Neuronal stem cell (in vitro differentiated cells): Measurements from ENCODE around the gene DGKG.

ENCODE experiments used
- DNase-seq: peaks from one replicate; pipeline ENCODE4 v3.0.0-alpha.2; 2013; ENCODE audit warnings: low spot score
- H2AFZ ChIP-seq: one replicate; pipeline ENCODE4 v1.6.1; 2013; ENCODE audit warnings: mild to moderate bottlenecking, low read length, inconsistent platforms
- H2AK5ac ChIP-seq: 2 replicates; pipeline ENCODE4 v1.6.1; 2013; ENCODE audit warnings: low read depth, mild to moderate bottlenecking, inconsistent platforms, low read length, moderate library complexity, mixed read lengths
- H2BK120ac ChIP-seq: 2 replicates; pipeline ENCODE4 v1.6.1; 2013; ENCODE audit warnings: low read depth, mild to moderate bottlenecking, inconsistent platforms, low read length, moderate library complexity, mixed read lengths
- H2BK12ac ChIP-seq: one replicate; pipeline ENCODE4 v1.6.1; 2013; ENCODE audit warnings: low read length, inconsistent platforms
- H2BK15ac ChIP-seq: 2 replicates; pipeline ENCODE4 v1.6.1; 2013; ENCODE audit warnings: mild to moderate bottlenecking, low read length, inconsistent platforms, mixed read lengths
- H2BK5ac ChIP-seq: one replicate; pipeline ENCODE4 v1.6.1; 2013; ENCODE audit warnings: inconsistent platforms, mild to moderate bottlenecking, low read length, moderate library complexity
- H3K14ac ChIP-seq: one replicate; pipeline ENCODE4 v1.6.1; 2013; ENCODE audit warnings: low read length, inconsistent platforms
- H3K18ac ChIP-seq: 2 replicates; pipeline ENCODE4 v1.6.1; 2013; ENCODE audit warnings: low read length, inconsistent platforms
- H3K23ac ChIP-seq: 2 replicates; pipeline ENCODE4 v1.6.1; 2013; ENCODE audit warnings: low read depth, mild to moderate bottlenecking, mixed read lengths, low read length, inconsistent platforms; ENCODE audit not compliant: poor library complexity
- H3K27ac ChIP-seq: replicated peaks from 3 replicates; pipeline ENCODE4 v1.5.1; 2013; ENCODE audit warnings: low read length, inconsistent platforms
- H3K27me3 ChIP-seq, 3 experiments: 2 replicates each; pipeline ENCODE4 v1.6.1; 2013; ENCODE audit warnings: low read length in 3 of 3, mild to moderate bottlenecking in 2 of 3, inconsistent platforms in 1 of 3, low read depth in 1 of 3, mixed read lengths in 1 of 3, moderate library complexity in 1 of 3; ENCODE audit not compliant: control insufficient read depth in 3 of 3, insufficient read depth in 3 of 3
- H3K36me3 ChIP-seq, 2 donors: replicated peaks in 1 of 2; 2 replicates each; pipeline ENCODE4 v1.6.1; 2013; ENCODE audit warnings: low read length in 2 of 2; ENCODE audit not compliant: control insufficient read depth in 2 of 2, insufficient read depth in 2 of 2
- H3K4ac ChIP-seq: 2 replicates; pipeline ENCODE4 v1.6.1; 2013; ENCODE audit warnings: inconsistent platforms, mild to moderate bottlenecking, low read length, moderate library complexity
- H3K4me1 ChIP-seq, 2 donors: 1 replicate in 1 of 2; 2 replicates in 1 of 2; pipeline ENCODE4 v1.6.1; 2013; ENCODE audit warnings: low read length in 2 of 2, low read depth in 1 of 2; ENCODE audit not compliant: control insufficient read depth in 2 of 2, insufficient read depth in 1 of 2
- H3K4me2 ChIP-seq: one replicate; pipeline ENCODE4 v1.6.1; 2013; ENCODE audit warnings: mild to moderate bottlenecking, low read length, inconsistent platforms; ENCODE audit not compliant: insufficient read depth, poor library complexity, severe bottlenecking
- H3K4me3 ChIP-seq, 2 donors: 2 replicates each; pipeline ENCODE4 v1.5.1; 2013; ENCODE audit warnings: low read length in 2 of 2, mild to moderate bottlenecking in 2 of 2, inconsistent platforms in 1 of 2, moderate library complexity in 1 of 2
- H3K79me1 ChIP-seq: one replicate; pipeline ENCODE4 v1.6.1; 2013; ENCODE audit warnings: low read depth, mild to moderate bottlenecking, inconsistent platforms, low read length, moderate library complexity
- H3K9ac ChIP-seq: one replicate; pipeline ENCODE4 v1.6.1; 2013; ENCODE audit warnings: mild to moderate bottlenecking, low read depth, low read length, inconsistent platforms; ENCODE audit not compliant: poor library complexity
- H3K9me3 ChIP-seq, 2 donors: replicated peaks in 1 of 2; 2 replicates each; pipeline versions ENCODE3 to v1.6.1; 2013; ENCODE audit warnings: low read length in 2 of 2, mild to moderate bottlenecking in 2 of 2, inconsistent platforms in 1 of 2, low read depth in 1 of 2, mixed read lengths in 1 of 2, moderate library complexity in 1 of 2; ENCODE audit not compliant: control insufficient read depth in 2 of 2, insufficient read depth in 1 of 2
- H4K8ac ChIP-seq: one replicate; pipeline ENCODE4 v1.6.1; 2013; ENCODE audit warnings: low read depth, mild to moderate bottlenecking, inconsistent platforms, low read length, moderate library complexity
- H4K91ac ChIP-seq: one replicate; pipeline ENCODE4 v1.6.1; 2013; ENCODE audit warnings: low read length, low read depth, mild to moderate bottlenecking, inconsistent platforms; ENCODE audit not compliant: poor library complexity
- WGBS, 2 donors: extraction: QIAGEN DNeasy Blood & Tissue Kit; methylation state at CpG; one replicate each; pipeline ENCODE4 v1.1.7; 2013; ENCODE audit warnings: missing lambda C conversion rate in 2 of 2, mixed read lengths in 1 of 2; ENCODE audit not compliant: insufficient read length in 2 of 2, insufficient replicate concordance in 1 of 2; ENCODE audit errors: extremely low coverage in 2 of 2; 5-methylcytosine and 5-hydroxymethylcytosine counted together

The DGKG gene

DNA sequence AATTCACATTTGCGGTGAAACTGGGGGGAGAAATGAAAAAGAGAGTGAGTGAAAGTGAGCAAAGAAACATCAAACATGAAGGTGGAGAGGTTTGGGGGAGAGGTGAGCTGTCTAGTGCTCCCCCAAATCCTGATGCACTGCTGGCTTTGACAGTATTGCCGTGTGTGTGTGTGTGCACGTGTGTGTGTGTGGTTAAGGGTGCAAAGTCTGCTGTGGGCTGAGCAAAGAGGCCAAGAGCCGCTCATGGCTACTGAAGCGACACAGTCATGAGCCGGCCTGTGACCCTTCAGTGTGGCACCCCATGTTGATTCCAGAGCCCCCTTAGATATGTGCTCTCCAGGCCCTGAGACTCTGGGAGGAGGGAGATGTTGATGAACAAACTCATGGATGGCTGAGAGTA, 94.3 kb downstream of the DGKG start:
- no peak overlapping the region for H3K14ac ChIP-seq
- no peak overlapping the region for H3K18ac ChIP-seq
- no peak overlapping the region for H4K8ac ChIP-seq
- no peak overlapping the region for H3K4me3 ChIP-seq
- no peak overlapping the region for H3K4me2 ChIP-seq
- no peak overlapping the region for H2AFZ ChIP-seq
- H2BK15ac ChIP-seq = no peak overlapping the region
- H2BK12ac ChIP-seq = no peak overlapping the region
- H3K27me3 ChIP-seq = peaks cover 0 to 18% (median 0%) of the 10 kb centered on the region in 3 experiments
- no peak for DNase-seq
- no peaks in the 10 kb centered on the region for H3K9me3 ChIP-seq
- H3K23ac ChIP-seq = no peak overlapping the region
- H3K27ac ChIP-seq = no peak overlapping the region
- no peaks in the 10 kb centered on the region for H3K36me3 ChIP-seq
- peak overlapping the region; percentile 67 for H2AK5ac ChIP-seq
- no peak overlapping the region for H2BK120ac ChIP-seq
- H3K4ac ChIP-seq = no peak overlapping the region
- no CpG with 5 or more reads among the region's 6 CpGs for WGBS, 2 donors
- no peaks in the 10 kb centered on the region for H3K79me1 ChIP-seq
- no peaks in the 10 kb centered on the region for H3K4me1 ChIP-seq
- H2BK5ac ChIP-seq = peak overlapping the region; percentile 44
- no peak overlapping the region for H3K9ac ChIP-seq
- no peak overlapping the region for H4K91ac ChIP-seq

DNA sequence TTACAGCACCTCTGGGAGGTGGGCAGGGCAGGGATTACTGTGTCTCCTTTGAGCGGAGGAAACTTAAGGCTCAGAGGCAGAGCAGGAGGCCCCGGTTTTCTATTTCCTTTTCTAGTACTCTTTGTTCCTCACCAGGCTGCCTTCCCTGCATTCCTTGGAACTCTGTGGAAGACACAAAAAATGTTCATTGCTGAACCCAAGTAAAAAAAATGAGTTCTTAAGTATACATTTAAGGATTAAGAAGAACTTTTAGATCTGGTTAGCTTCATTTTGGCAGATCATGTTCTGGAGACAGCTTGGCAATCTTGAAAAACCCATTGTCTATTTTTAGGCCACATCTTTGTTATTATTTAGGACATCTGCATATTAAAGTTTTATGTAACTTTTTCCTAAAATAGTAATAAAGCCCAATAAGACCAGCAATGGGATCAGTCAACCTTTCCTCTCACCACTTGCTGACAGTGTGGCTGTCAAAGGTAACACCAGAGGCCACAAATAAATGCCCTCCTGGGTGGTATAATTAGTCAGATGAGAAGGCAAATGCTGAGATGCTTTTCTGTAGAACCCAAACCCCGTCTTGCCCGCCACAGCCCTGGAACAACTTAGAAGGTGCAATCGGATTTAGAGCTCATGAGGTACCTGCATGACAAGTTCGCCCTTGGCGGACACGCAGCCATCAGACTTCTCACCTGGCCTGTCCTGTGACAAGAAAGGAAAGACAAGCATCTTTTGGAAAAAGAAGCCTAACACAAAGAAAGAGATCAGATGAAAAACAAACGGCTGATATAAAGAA, 97.2 kb downstream of the DGKG start:
- Histone ChIP-seq H3K4me3 (no peak overlapping the region), H2AFZ (no peak overlapping the region), H3K23ac (no peak overlapping the region), H3K36me3 (no peaks in the 10 kb centered on the region), H3K27ac (no peak overlapping the region), H3K14ac (no peak overlapping the region), H3K9me3 (no peaks in the 10 kb centered on the region), H3K4me2 (no peak overlapping the region), H2BK15ac (no peak overlapping the region), H3K9ac (no peak overlapping the region), H2BK120ac (no peak overlapping the region), H3K4me1 (peaks cover 0 to 4% of the 10 kb centered on the region in 2 donors), H3K27me3 (peaks cover 0 to 7% (median 0%) of the 10 kb centered on the region in 3 experiments), H3K18ac (no peak overlapping the region), H4K8ac (no peak overlapping the region), H2BK5ac (no peak overlapping the region), H2BK12ac (no peak overlapping the region), H4K91ac (no peak overlapping the region), H3K79me1 (no peaks in the 10 kb centered on the region), H2AK5ac (no peak overlapping the region), H3K4ac (no peak overlapping the region)
- WGBS, 2 donors = no CpG with 5 or more reads among the region's 9 CpGs
- DNase-seq = no peak

DNA sequence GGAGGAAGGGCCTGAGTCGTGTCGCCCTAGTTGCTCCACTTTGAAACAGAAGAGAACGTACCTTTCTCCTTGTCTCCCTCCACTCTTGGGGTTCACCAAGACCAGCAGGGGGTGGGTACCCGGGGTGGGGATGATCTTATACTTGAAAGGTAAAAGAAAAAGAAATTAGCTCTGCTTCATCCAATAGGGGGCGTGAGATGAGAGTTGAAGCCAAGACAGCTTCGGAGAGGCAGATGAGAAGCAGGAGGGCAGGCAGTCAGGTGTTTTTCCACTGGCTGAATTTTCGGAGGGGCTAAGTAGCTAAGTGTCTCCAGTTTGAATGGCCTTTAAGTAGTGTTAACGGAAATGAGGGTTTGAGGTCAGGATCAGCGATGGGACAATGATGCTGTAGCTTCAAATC, 100.4 kb downstream of the DGKG start:
- H4K91ac ChIP-seq = no peak overlapping the region
- no peak for DNase-seq
- WGBS, 2 donors = no CpG with 5 or more reads among the region's 9 CpGs

DNA sequence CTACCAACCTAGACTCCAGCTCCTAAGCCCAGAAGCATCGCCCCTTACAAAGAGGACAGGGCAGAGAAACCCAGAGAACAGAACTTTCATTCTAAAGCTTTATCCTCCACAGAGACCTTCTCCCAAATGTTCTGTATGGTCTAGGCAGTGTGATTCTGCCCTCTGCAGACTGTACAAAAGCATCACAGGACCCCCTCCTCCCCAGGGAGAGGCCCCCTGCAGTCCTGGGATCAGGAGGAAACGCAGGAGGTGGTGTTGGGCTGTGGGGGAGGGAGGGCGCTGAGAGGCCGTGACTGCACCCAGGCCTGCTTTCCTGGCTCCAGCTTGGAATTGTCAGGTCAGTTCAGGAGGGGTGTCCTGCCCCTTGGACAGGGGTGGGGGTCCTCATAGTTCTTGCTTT, 101.3 kb downstream of the DGKG start:
- H2BK5ac ChIP-seq = no peak overlapping the region
- H4K91ac ChIP-seq = no peak overlapping the region
- peak overlapping the region; percentile 20 for H2AK5ac ChIP-seq
- peaks cover 0 to 16% (median 0%) of the 10 kb centered on the region in 3 experiments for H3K27me3 ChIP-seq
- H3K9me3 ChIP-seq = no peaks in the 10 kb centered on the region
- no peak overlapping the region for H3K23ac ChIP-seq
- no peak overlapping the region for H2BK15ac ChIP-seq
- peaks cover 3 to 15% of the 10 kb centered on the region in 2 donors for H3K4me1 ChIP-seq
- peak overlapping the region; percentile 87 for H3K14ac ChIP-seq
- H2BK12ac ChIP-seq = no peak overlapping the region
- H3K79me1 ChIP-seq = no peaks in the 10 kb centered on the region
- H2BK120ac ChIP-seq = no peak overlapping the region
- H3K4me3 ChIP-seq = no peak overlapping the region
- no peak overlapping the region for H2AFZ ChIP-seq
- H4K8ac ChIP-seq = no peak overlapping the region
- H3K18ac ChIP-seq = peak overlapping the region; percentile 22
- no peak for DNase-seq
- H3K4ac ChIP-seq = no peak overlapping the region
- no peak overlapping the region for H3K9ac ChIP-seq
- no peaks in the 10 kb centered on the region for H3K36me3 ChIP-seq
- no peak overlapping the region for H3K4me2 ChIP-seq
- no peak overlapping the region for H3K27ac ChIP-seq
- WGBS, 2 donors = no CpG with 5 or more reads among the region's 4 CpGs

More for the DNA sequence above, 100.4 kb downstream of the DGKG start:
- H3K23ac ChIP-seq = no peak overlapping the region
- peak overlapping the region; percentile 20 for H2AK5ac ChIP-seq
- no peak overlapping the region for H3K4ac ChIP-seq
- H3K9ac ChIP-seq = no peak overlapping the region
- H3K27ac ChIP-seq = no peak overlapping the region
- no peak overlapping the region for H4K8ac ChIP-seq
- H3K18ac ChIP-seq = no peak overlapping the region
- H3K14ac ChIP-seq = no peak overlapping the region
- peaks cover 3 to 13% of the 10 kb centered on the region in 2 donors for H3K4me1 ChIP-seq
- H2BK120ac ChIP-seq = no peak overlapping the region
- no peaks in the 10 kb centered on the region for H3K36me3 ChIP-seq
- peaks cover 0 to 16% (median 0%) of the 10 kb centered on the region in 3 experiments for H3K27me3 ChIP-seq
- no peak overlapping the region for H2BK12ac ChIP-seq
- H3K79me1 ChIP-seq = no peaks in the 10 kb centered on the region
- H2BK5ac ChIP-seq = peak overlapping the region; percentile 4
- H2BK15ac ChIP-seq = peak overlapping the region; percentile 40
- H3K4me2 ChIP-seq = no peak overlapping the region
- no peak overlapping the region for H2AFZ ChIP-seq
- H3K4me3 ChIP-seq = no peak overlapping the region
- no peaks in the 10 kb centered on the region for H3K9me3 ChIP-seq
